Measurements from ENCODE around the gene TEX11.
"Not testable (repeated sequence)": the region's sequence is repeated elsewhere in the genome, so short reads cannot be mapped to it uniquely, and the experiment has no call there.

DNA sequence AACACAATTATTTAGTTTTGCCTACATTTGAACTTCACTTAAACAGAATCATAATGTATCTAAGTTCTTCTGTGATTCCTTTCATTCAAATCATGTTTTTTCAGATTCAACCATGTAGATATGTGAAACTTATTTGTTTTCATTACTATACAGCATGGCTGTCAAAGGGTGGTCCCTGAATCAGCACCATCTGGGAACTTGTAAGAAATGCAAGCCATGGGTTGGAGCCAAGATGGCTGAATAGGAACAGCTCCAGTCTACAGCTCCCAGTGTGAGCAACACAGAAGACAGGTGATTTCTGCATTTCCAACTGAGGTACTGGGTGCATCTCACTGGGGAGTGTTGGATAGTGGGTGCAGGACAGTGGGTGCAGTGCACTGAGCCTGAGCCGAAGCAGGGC lies 180.6 kb downstream of the TEX11 start:
- not testable (repeated sequence) for TF ChIP-seq CTCF, EP300, POLR2A (IDR thresholded peaks at IDR 0.05)

All from suprapubic skin (tissue), 3 donors.